Urinary bladder (tissue), 4 donors: ENCODE measurements around the gene CLBA1. TPM values are rescaled to one million over a fixed set of nuclear protein-coding genes. Genes with fewer than 3 reads are reported as not detected.

Source experiments
- DNase-seq: peaks from one replicate; pipeline ENCODE4 v3.0.0-alpha.2; 2015; ENCODE audit errors: extremely low spot score
- H3K27ac ChIP-seq: one replicate; pipeline ENCODE4 v1.5.1; 2013; ENCODE audit warnings: low read depth, mild to moderate bottlenecking, moderate library complexity
- H3K36me3 ChIP-seq: one replicate; pipeline ENCODE4 v1.6.1; 2013; ENCODE audit warnings: mild to moderate bottlenecking, moderate library complexity; ENCODE audit not compliant: insufficient read depth
- H3K4me1 ChIP-seq: one replicate; pipeline ENCODE4 v1.6.1; 2013; ENCODE audit warnings: mild to moderate bottlenecking, moderate library complexity; ENCODE audit not compliant: insufficient read depth
- H3K4me3 ChIP-seq: one replicate; pipeline ENCODE4 v1.5.1; 2013; ENCODE audit warnings: low read depth, low read length
- WGBS: extraction: QIAGEN DNeasy Blood & Tissue Kit; methylation state at CpG from one replicate; pipeline ENCODE4 v1.1.7; 2013; 5-methylcytosine and 5-hydroxymethylcytosine counted together
- polyA plus RNA-seq: library from polyadenylated mRNA; stranded (reverse); fragments of 200-250 nt; gene quantifications from one replicate; pipeline ENCODE4 v1.2.3, GENCODE V29; 2013
- total RNA-seq: library from RNA; depleted of rRNA; stranded (reverse); fragments of >200 nt; gene quantifications from one replicate; pipeline ENCODE4 v1.2.3, GENCODE V29; 2014
- donor health status: healthy with polysubstance abuse.
- donor health status: healthy.

The CLBA1 gene
- total and polyA plus RNA-seq, 2 donors = 4.7 to 10.1 TPM

GRCh38 chr14:104976198-104977007, 9.2 kb upstream of the CLBA1 start:
- H3K27ac ChIP-seq = no peak overlapping the region
- no peak overlapping the region for H3K4me3 ChIP-seq

GRCh38 chr14:104977008-104977680, 8.4 kb upstream of the CLBA1 start:
- no peaks in the 10 kb centered on the region for H3K36me3 ChIP-seq
- H3K4me3 ChIP-seq = no peak overlapping the region
- no peaks in the 10 kb centered on the region for H3K4me1 ChIP-seq
- 66% methylated on average over 11 of the region's 11 CpGs for WGBS
- no peak overlapping the region for H3K27ac ChIP-seq
- DNase-seq = no peak

More at GRCh38 chr14:104976198-104977007, 9.2 kb upstream of the CLBA1 start:
- Histone ChIP-seq H3K4me1 (no peaks in the 10 kb centered on the region), H3K36me3 (no peaks in the 10 kb centered on the region)
- no peak for DNase-seq
- 49% methylated on average over 21 of the region's 21 CpGs for WGBS

GRCh38 chr14:104977681-104978653, 7.6 kb upstream of the CLBA1 start, which contains the start of gene AHNAK2:
Gene AHNAK2 (minus strand): TSS chr14:104978374. CDS start chr14:104978237, 137 bp downstream.
- DNase-seq = no peak
- H3K36me3 ChIP-seq = no peaks in the 10 kb centered on the region
- H3K4me1 ChIP-seq = no peaks in the 10 kb centered on the region
- 3% methylated on average over 111 of the region's 111 CpGs for WGBS
- H3K4me3 ChIP-seq = peak within 1 kb of the TSS; percentile 40
- no peak within 1 kb of the TSS for H3K27ac ChIP-seq

- 57% methylated on average over 32 of the region's 32 CpGs for WGBS
- Histone ChIP-seq H3K4me1 (no peaks in the 10 kb centered on the region), H3K4me3 (peak overlapping the region; percentile 40), H3K27ac (no peak overlapping the region), H3K36me3 (no peaks in the 10 kb centered on the region)
- DNase-seq = no peak
These were observed 6.6 kb upstream of the CLBA1 start for GRCh38 chr14:104978746-104979691.

GRCh38 chr14:104979758-104980610, 5.6 kb upstream of the CLBA1 start:
- Histone ChIP-seq H3K36me3 (no peaks in the 10 kb centered on the region), H3K4me1 (peaks cover 2% of the 10 kb centered on the region), H3K27ac (no peak overlapping the region), H3K4me3 (no peak overlapping the region)
- DNase-seq = no peak
- WGBS = 72% methylated on average over 19 of the region's 19 CpGs

- H3K27ac ChIP-seq = no peak overlapping the region
These were observed 4.7 kb upstream of the CLBA1 start for GRCh38 chr14:104980611-104981531.

GRCh38 chr14:104981699-104982541, 3.7 kb upstream of the CLBA1 start:
- Histone ChIP-seq H3K27ac (no peak overlapping the region), H3K4me1 (peaks cover 2% of the 10 kb centered on the region), H3K4me3 (no peak overlapping the region), H3K36me3 (no peaks in the 10 kb centered on the region)
- 83% methylated on average over 17 of the region's 17 CpGs for WGBS
- no peak for DNase-seq

More at GRCh38 chr14:104980611-104981531, 4.7 kb upstream of the CLBA1 start:
- Histone ChIP-seq H3K36me3 (no peaks in the 10 kb centered on the region), H3K4me1 (peaks cover 2% of the 10 kb centered on the region), H3K4me3 (no peak overlapping the region)
- WGBS = 89% methylated on average over 22 of the region's 22 CpGs
- no peak for DNase-seq

- Histone ChIP-seq H3K4me1 (peaks cover 2% of the 10 kb centered on the region), H3K4me3 (no peak overlapping the region), H3K27ac (no peak overlapping the region), H3K36me3 (no peaks in the 10 kb centered on the region)
- no peak for DNase-seq
- WGBS = 83% methylated on average over 10 of the region's 10 CpGs
These were observed 2.9 kb upstream of the CLBA1 start for GRCh38 chr14:104982548-104983230.

- Histone ChIP-seq H3K4me3 (no peak overlapping the region), H3K36me3 (no peaks in the 10 kb centered on the region), H3K27ac (no peak overlapping the region), H3K4me1 (peaks cover 2% of the 10 kb centered on the region)
- DNase-seq = no peak
- 77% methylated on average over 12 of the region's 12 CpGs for WGBS
These were observed 2.3 kb upstream of the CLBA1 start for GRCh38 chr14:104983231-104983721.
